ENCODE results near the gene DBP.

- no peak for TF ChIP-seq CTCF (IDR thresholded peaks at IDR 0.05)
- TF ChIP-seq POLR2A (IDR thresholded peaks at IDR 0.05), result no peak
Observed at GRCh38 chr19:48665786-48666185, 28.6 kb upstream of the DBP start.
